GM21737 (cell line): ENCODE measurements around the gene ANAPC5.
"Not testable (repeated sequence)": the region's sequence is repeated elsewhere in the genome, so short reads cannot be mapped to it uniquely, and the experiment has no call there.

Experiments
- ATAC-seq: cut with Tn5 transposase; IDR thresholded peaks from one replicate; pipeline ENCODE4 v1.9.1; 2021; ENCODE audit warnings: mild to moderate bottlenecking, moderate library complexity; ENCODE audit not compliant: unreplicated experiment

Gene ANAPC5

DNA sequence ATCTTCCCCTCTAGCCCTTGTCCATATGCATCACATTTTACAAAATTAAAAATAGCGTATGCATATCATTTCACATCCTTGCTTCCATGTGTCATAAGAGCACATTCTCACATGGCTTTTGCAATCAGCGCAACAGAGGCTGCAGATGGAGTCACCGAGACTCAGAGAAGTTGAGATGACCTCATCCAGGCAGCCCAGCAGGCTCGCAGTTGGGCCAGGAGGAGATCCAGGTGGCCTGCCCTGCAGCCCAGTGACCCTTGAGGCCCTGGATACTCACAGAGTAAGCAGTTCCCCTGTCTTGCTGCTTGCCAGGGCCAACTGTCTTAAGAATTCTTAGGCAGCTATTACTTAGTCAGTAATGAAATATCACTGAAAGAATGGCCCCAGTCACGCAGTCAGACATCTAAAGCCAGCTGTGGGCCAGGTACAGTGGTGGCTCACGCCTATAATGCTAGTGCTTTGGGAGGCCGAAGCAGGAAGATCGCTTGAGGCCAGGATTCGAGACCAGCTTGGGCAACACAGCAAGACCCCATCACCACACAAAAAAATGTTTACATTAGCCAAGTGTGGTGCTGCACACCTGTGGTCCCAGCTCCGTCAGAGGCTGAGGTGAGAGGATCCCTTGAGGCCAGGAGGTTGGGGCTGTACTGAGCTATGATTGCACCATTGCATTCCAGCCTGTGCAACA is 64.8 kb downstream of the ANAPC5 start:
- ATAC-seq = no peak

DNA sequence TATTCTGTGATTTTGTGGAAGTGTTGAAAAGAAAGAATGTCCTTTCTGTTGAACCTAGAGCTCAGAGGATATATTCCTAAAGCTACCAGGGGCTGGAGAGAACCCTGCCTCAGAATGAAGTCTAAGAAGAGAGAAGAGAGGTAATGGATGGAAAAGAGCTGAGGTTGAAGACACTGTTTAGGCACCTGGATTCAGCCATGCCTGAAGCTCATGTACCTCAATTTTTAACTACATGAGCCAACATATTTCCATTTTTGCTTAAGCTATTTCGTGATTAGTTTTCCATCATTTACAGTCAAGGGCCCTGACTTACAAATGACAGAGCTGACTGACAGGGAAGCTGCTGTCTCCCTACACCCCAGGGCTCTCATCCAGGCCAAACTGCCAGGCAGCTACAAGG is 66.4 kb downstream of the ANAPC5 start:
- ATAC-seq = no peak

DNA sequence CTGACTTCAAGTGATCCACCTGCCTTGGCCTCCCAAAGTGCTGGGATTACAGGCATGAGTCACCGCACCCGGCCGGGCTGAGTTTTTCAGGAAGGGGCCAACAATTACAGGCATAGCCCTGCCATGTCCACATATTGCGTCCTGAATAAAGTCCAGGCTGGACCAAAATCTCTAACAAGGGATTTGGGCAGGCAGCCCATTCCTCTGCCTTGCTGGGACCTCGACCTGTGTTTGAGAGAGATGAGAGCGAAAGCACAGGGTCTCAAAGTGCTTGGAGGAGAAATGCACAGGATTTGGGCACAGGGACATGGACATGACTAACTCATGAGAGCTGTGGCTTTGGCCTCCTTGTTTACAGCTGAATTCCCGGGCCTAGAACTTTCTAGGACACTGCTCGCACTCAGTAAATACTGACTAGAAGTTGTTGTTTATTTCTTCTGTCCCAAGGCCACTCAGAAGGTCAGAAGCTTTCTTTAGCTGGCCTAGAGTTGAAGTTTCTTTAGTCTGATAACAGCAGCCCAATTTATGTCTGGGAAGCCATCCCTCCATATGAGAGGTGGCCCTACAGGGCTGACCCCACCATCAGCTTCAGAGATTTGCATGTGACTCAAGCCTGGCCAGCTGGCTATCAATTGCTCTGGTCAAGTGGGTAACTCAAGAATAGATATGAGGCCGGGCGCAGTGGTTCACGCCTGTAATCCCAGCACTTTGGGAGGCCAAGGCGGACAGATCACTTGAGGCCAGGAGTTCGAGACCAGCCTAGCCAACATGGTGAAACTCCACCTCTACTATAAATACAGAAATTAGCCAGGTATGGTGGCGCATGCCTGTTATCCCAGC is 67.4 kb downstream of the ANAPC5 start:
- ATAC-seq = no peak

DNA sequence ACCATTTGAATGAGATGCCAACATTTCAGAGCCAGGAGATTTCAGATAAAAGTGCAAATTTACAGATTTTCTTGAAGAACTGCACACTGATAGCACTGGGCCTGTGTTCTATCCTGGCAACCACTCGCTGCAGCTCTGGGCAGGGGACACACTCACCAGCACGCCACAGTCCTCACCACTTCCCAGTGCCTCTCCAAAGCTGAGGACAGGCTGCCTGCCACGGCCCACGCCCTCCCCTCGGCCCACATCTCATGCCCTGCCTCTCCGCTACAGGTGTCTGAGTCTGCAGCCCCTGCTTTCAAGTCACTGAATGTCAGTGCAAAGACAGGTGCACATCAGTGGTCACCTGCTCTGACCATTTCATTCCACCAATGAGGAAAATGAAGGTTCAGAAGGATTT is 68.4 kb downstream of the ANAPC5 start:
- ATAC-seq = no peak

DNA sequence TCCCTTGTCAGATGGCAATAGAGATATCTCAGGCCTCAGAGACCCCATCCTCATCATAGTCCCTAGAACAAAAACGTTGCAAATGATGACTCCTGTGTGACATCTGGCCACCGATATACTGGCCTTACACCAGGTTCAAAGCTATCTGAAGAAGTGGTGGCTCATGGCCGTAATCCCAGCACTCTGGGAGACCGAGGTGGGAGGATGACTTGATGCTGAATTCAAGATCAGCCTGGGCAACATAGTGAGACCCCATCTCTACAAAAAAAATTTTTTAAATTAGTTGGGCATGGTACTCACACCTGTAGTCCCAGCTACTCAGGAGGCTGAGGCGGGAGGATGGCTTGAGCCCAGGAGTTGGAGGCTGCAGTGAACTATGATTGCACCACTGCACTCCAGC is 68.8 kb downstream of the ANAPC5 start:
- ATAC-seq = no peak

DNA sequence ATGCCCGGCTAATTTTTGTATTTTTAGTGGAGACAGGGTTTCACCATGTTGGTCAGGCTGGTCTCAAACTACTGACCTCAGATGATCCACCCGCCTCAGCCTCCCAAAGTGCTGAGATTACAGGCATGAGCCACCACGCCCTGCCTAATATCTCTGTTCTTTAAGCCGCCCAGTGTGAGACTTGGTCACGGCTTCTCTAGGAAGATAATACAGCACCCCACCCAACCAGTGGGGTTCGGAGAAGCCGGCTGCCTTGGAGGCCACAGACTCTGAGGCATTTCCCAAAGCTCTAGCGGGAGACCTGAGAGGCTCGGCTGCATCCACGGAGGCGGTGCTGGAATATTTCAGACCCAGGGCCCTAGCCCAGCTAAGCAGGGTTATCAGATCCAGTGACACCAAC is 69.3 kb downstream of the ANAPC5 start:
- ATAC-seq = not testable (repeated sequence)

DNA sequence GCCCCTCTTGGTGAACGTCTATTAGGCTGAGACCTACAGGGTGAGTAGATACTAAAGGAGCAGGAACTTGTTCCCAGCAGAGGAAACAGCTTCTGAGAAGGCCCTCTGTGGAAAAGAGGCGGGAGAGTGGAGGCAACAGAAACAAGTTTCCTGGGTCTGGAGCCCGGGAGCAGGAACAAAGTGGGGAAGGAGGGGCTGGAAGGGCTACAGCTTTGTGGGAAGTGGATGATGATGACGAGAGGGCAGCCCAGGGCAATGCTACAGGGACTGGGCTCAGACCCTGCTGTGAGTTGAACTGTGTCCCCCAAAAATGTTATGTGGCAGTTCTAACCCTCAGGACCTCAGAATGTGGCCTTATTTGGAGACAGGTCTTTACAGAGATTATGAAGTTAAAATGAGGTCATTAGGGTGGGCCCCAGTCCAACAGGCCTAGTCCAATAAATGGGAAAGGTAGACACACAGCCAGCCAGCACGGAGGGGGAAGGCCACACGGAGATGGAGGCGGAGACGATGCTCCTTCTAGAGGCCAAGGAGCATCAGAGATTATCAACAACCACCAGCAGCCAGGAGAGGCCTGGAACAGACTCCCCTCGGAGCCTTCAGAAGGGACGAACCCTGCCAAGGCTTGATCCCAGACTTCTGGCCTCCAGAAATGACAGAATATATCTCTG is 70.0 kb downstream of the ANAPC5 start:
- ATAC-seq = no peak

DNA sequence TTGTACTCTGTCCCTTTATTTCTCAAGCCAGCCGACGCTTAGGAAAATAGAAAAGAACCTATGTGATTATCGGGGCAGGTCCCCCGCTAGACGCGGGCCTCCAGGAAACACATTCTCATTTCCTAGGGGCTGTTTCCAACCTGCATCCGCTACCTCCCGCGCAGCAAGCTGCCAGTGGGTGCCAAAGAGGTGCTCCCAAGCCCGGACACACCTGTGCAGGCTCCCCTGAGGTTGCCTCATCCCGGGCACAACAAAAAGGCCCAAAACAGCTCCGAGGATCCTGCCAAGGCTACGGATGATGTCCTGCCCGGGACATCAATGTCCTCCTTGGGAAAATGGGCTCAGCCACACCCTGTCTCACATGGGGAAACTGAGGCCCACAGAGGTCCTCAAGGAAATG is 71.1 kb downstream of the ANAPC5 start:
- ATAC-seq = not testable (repeated sequence)

DNA sequence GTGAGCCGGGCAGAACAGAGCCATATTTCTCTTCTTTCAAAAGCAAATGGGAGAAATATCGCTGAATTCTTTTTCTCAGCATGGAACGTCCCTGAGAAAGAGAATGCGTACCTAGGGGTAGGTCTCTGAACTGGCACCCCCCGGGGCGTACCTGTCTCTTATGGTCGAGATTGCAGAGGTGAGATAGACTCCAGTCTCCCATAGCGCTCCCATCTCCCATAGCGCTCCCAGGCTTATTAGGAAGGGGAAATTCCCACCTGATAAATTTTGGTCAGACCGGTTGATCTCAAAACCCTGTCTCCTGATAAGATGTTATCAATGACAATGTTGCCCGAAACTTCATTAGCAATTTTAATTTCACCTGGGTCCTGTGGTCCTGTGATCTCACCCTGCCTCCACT is 71.7 kb downstream of the ANAPC5 start:
- not testable (repeated sequence) for ATAC-seq

DNA sequence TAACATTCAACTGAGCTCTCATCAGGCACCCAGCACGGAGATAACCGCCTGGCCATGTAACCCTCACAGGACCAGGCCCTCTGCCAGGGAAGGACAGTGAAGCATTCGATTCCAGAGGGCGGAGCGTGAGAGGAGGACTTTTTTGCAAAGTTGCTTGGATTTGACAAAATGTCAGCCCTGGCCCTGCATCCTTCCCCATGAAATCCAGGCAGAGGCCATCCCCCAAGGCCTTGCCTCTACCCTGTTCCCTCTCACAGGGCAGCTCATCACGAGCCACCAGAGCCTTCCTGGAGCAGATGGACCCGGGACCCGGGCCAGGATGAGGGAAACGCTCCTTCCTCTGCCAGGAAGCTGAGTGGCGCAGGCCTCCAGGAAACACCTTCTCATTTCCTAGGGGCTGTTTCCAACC is 72.7 kb downstream of the ANAPC5 start:
- no peak for ATAC-seq

DNA sequence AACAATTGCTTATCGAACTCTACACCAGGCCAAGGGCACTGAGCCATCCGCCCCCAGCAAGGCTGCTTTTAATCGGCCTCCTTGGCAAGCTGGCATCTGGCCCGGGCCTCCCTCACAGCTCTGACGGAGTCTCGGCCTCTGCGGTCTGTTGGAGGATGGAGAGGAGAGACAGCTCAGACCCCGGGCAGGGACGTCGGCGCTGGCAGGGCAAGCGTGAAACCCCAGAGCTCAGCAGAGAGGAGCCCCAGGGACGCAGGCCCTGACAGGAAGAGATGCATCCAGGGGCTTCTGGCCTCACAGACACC is 73.2 kb downstream of the ANAPC5 start:
- no peak for ATAC-seq

DNA sequence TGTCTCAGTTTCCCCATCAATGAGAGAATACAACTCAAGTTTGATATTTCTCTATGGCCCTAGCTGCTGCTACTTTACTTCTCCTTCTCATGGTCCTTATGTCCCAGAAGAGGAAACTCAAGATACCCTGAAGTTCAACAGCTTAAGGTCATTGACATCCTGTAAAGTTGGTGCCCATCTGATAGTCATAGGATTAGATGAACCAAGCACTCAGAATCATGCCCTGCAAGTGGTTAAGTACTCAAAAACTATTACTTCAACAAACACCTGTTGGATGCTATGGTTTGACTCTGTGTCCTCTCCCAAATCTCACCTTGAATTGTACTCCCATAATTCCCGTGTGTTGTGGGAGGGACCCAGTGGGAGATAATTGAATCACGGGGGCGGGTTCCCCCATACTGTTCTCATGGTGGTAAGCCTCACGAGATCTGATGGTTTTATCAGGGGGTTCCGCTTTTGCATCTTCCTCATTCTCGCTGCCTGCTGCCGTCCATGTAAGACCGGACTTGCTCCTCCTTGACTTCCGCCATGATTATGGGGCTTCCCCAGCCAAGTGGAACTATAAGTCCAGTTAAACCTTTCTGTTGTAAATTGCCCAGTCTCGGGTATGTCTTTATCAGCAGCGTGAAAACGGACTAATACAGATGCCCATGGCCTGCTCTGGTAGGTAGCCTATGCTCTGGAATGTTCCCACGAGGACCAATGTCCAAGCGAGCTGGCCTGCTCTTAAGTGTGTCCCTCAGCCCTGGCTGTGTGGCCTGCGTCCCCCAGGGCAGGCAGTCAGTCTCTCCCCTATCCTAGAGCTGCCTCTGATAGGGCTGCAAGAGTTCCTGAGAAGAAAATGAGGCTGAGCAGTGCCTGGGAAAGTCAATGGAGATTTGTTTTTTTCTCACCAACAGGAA is 73.8 kb downstream of the ANAPC5 start:
- ATAC-seq = no peak

DNA sequence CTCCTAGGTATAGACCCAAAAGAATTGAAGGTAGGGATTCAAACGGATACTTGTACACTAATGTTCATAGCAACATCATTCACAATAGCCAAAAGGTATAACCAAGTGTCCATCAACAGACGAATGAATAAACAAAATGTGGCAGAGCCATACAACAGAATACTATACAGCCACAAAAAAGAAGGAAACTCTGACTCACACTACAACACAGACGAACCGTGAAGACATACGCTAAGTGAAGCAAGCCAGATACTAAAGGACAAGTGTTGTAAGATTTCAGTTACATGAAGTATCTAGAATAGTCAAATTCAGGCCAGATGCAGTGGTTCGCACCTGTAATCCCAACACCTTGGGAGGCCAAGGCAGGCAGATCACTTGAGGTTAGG is 74.8 kb downstream of the ANAPC5 start:
- no peak for ATAC-seq

DNA sequence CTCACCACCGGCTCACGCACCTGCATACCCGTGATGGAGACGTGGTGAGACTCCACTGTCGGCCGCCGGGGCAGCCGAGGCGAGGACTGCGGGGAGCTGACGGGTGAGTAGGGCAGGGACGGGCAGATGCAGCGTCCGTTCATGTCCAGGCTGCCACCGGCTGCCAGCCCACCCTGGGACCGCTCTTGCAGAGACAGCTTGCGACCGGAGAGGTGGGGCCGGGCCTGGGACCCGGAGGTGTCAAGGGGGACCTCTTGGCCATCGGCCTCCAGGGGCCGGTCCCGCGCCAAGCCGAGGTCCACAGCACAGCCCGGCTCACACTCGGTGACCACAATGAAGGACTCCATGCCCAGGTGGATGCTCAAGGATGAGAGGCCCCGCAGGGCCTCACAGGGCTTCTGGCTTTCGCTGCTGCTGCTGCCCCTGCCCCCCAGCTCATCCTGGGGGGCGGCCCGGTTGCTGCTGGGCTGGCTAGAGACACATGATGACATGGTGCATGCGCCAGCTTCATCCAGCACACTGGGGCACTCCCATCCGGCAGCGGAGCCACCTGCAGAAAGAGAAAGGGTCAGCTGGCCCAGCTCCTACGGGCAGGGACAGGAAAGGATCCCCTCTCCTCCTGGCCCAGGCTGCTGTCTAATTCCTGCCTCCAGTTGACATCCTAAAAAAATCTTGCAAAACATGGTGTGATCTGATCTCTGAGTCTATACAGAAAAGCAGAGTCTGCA is 78.0 kb downstream of the ANAPC5 start:
- no peak for ATAC-seq

DNA sequence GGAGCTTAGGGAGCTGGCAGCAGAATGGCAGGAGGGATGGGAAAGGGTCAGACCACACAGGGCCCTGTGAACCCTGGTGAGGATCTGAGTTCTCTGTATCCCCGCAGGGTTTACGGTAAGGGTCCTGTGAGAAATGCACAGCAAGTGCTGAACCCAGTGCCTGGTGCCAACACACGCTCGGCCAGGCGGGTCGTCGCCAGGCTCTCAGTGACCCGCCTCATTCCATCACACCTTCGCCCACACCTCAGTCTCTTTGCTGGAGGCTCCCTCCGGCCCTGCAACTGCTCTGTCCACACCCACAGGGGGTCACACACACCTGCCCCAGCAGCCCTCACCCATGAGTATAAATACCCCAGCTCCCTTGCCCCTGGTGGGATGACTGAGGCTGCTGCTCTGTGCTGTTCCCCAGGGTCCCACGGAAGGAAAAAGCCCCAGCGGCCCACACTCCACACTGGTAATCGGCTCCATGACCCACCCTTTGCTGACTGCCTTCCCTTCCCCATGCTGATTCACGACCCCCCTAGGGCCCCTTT is 78.8 kb downstream of the ANAPC5 start:
- no peak for ATAC-seq

DNA sequence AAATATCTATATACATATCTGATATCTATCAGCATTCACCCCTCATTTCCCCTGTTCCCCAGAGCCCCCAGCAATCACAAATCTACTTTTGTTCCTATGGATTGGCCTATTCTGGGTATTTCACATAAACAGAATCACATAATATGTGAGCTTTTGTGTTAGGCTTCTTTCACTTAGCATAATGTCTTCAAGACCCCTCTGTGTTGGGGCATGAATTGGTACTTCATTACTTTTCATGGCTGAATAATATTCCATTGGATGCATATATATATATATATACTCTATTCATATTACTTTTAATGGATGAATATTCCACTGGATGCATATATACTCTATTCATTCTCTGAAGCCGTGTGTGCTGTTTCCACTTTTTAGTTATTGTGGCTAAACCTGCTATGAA is 84.4 kb downstream of the ANAPC5 start:
- ATAC-seq = no peak

DNA sequence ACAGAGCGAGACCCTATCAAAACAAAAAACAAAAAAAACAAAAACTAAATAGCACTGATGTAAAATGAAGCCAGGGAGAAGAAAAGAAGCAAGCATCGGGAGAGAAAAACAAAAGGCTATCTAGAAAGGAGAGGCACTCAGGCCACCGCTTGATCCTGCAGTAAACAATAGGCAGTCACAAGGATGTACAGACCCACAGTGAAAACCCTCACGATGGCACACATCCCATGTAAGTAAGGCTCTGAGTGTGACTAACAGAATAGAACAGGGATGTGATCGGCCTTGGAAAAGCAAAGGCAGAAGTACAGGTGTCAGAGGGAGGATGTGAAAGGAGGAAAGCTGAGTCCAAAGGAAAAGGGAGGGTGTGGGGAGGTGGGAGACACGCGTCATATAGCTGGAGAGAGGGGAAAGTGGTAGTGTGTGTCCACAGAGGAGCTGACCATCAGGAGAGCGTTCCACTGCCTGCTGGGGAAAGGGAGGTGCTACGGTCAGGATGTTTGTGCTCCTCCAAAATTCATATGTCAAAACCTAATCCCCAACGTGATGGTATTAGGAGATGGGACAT is 87.2 kb downstream of the ANAPC5 start:
- ATAC-seq = no peak

DNA sequence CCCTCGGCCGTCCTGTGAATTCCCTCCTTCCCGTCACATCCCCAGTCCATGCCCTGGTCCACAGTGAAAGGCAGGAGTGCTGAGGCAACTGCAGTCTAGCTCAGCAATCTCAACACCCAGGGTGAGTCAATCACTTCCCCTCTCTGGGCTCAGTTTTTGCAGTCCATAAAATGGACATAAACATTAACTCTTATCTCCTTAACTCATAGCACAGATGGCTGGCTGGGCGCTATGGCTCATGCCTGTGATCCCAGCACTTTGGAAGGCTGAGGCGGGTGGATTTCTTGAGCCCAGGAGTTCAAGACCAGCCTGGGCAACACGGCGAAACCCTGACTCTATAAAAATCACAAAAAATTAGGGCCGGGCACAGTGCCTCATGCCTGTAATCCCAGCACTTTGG is 88.1 kb downstream of the ANAPC5 start:
- no peak for ATAC-seq

DNA sequence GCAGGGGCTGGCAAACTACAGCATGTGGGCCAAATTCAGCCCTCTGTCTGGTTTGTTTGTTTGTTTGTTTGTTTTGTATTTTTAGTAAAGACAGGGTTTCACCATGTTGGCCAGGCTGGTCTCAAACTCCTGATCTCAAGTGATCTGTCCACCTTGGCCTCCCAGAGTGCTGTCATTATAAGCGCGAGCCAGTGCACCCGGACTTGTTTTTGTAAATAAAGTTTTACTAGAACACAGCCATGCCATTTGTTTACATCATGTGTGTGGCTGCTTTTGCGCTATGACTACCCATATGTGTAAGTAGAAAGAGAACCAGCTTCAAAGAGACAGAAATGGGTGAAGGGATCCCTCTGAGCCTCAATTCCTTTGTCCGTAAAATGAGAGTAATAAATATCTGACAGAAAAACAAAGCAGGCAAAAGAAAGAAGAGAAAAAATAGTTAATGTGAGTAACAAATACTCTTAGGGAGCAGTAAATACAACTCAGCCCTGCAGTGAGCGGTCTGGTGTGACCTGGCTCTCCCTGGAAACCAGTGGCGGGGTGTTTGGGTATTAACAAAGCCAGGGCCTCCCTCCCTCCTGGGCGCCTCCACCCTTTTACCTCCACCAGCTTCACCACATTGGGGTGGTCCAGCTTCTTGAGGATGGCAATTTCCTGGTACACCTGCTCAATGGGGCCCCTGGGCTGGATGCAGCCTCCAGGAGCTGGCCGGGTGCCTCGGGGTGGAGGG is 88.8 kb downstream of the ANAPC5 start:
- ATAC-seq = no peak
